ENCODE results near the gene PTPRK.

GRCh38 chr6:128505603-128506002 is 14.8 kb downstream of the PTPRK start:
- TF ChIP-seq CTCF (conservative IDR thresholded peaks at IDR 0.05 in 1 of 2, IDR thresholded peaks at IDR 0.05 in 1 of 2; ENCODE audit: low read depth in 1 of 2, low read length in 2 of 2) (no peak), EZH2 (IDR thresholded peaks at IDR 0.05; ENCODE audit: low read length, missing control alignments) (no peak)

Data from fibroblast of lung (primary cell).